Stomach smooth muscle (tissue), 2 donors: ENCODE measurements around the gene ADAM15.

Experiments used
- H3K27ac ChIP-seq: one replicate; pipeline ENCODE4 v1.7.0; 2013; ENCODE audit warnings: mild to moderate bottlenecking, low read length, inconsistent platforms
- H3K27me3 ChIP-seq, 2 donors: one replicate each; pipeline ENCODE4 v1.7.0; 2013; ENCODE audit warnings: low read length in 2 of 2; ENCODE audit not compliant: insufficient read depth in 2 of 2, control insufficient read depth in 1 of 2
- H3K36me3 ChIP-seq, 2 donors: one replicate each; pipeline ENCODE4 v1.7.0; 2013; ENCODE audit warnings: low read length in 2 of 2; ENCODE audit not compliant: control insufficient read depth in 2 of 2, insufficient read depth in 2 of 2
- H3K4me1 ChIP-seq: one replicate; pipeline ENCODE4 v1.7.0; 2013; ENCODE audit warnings: low read length; ENCODE audit not compliant: control insufficient read depth, insufficient read depth
- H3K4me3 ChIP-seq, 2 donors: one replicate each; pipeline ENCODE4 v1.7.0; 2013; ENCODE audit warnings: low read length in 2 of 2
- H3K9ac ChIP-seq, 2 donors: one replicate each; pipeline ENCODE4 v1.7.0; 2013; ENCODE audit warnings: low read length in 2 of 2, mild to moderate bottlenecking in 1 of 2
- H3K9me3 ChIP-seq, 2 donors: one replicate each; pipeline ENCODE4 v1.7.0; 2013; ENCODE audit warnings: low read length in 2 of 2; ENCODE audit not compliant: control insufficient read depth in 2 of 2
- donor health status: healthy.
- donor health status: Pancreatic carcinoma.

The ADAM15 gene

DNA sequence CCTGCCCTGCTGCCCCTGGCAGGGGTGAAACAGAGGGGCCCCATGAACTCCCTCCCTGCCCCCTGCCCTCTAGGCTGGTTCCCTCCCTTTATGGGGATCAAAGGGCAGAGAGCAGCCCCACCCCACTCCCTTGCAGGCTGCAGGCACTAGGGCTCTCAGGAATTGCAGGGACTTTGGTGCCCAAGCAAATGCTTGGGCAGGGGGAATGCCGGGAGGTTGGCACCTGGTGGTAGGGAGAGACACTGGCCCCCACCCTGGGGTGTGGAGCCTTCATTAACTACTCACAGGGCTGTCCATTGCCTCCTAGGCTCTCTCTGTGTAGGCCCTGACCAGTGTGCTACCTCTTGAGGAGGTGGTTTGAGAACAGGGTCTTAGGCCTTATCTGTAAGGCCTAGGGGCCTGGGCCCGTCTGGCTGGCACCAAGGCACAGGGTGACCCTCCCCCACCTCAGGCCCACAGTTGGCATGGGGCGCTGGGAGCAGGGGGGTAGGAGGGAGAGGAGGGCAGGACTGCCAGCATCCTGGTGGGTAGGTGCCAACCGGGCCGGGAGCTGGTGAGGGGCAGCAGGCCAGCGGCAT lies 43.8 kb upstream of the ADAM15 start:
- Histone ChIP-seq H3K4me1 (peaks cover 63% of the 10 kb centered on the region), H3K36me3 (no peaks in the 10 kb centered on the region), H3K4me3 (peak overlapping the region in 1 of 2 donors; percentile 44), H3K27ac (peak overlapping the region; percentile 94), H3K9ac (peak overlapping the region; percentile 48 to 55), H3K27me3 (no peaks in the 10 kb centered on the region), H3K9me3 (no peaks in the 10 kb centered on the region)

DNA sequence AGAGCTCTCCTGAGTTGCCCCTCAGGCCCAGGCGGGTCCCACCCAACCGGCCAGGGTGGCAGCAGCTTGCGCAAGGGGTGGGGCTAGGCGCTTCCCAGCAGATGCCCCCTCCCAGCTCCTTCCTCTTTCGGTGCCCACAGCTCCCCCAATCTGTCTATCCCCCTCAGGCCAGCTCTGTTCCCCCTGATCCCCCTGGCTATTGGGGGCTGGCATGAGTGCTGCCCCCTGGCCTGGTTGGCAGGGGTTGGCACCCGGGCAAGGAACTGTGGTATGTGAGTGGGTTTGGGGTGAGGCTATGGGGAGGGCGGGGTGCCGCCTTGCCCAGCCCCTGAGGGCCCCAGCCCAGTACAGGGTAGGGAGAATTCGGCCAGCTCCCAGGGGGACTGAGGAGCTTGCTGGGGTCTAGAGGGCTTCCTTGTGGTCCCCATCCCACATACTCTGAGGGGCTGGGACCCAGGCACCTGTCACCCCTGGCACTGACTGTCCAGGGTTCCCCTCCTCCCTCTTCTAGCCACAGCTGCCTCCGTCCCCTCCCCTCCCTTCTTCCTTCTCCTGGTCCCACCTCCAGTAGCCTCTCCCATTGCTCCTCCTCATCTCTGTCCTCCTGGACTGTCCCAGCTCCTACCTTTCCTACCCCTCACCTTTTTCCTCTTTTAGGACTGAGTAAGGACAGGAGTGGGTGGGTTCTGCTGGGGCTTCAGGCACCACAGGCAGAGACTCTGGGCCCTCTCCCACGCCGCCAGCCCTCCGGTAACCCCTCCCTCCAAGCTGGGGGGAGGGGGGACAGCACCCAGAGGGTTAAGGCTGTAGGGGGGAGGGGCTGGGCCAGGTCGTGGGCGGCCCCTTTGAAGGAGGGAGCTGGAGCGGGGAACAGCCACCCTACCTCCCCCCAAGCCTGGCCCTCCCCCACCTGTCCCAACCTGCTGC lies 42.8 kb upstream of the ADAM15 start:
- Histone ChIP-seq H3K9ac (peak overlapping the region; percentile 21 to 48), H3K27me3 (no peaks in the 10 kb centered on the region), H3K9me3 (no peaks in the 10 kb centered on the region), H3K36me3 (no peaks in the 10 kb centered on the region), H3K4me1 (peaks cover 70% of the 10 kb centered on the region), H3K4me3 (no peak overlapping the region), H3K27ac (peak overlapping the region; percentile 94)

DNA sequence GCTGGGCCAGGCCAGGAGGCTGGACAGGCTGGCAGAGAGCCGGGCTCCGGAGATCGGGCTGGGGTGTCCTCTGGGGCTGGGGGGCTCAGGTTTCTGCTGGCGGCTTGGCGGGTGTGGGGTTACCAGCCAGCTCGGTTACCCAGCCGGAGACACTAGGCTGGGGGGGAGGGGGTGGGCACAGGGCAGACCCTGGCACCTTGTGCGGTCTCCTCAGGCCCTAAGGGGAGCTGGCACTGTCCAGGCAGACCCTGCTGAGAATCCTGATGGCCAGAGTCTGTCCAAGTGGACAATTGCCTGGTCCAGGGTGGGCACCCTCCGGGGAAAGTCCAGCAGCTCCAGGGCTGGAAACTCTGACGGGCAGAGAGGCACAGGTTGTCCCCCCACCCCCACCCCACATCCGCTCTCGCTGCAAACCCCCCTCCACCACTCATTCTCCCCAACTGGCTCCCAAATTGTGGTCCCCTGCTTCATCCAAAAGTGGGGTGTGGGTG lies 41.9 kb upstream of the ADAM15 start:
- Histone ChIP-seq H3K36me3 (no peaks in the 10 kb centered on the region), H3K9me3 (no peaks in the 10 kb centered on the region), H3K9ac (no peak overlapping the region), H3K27me3 (no peaks in the 10 kb centered on the region), H3K4me1 (peaks cover 66% of the 10 kb centered on the region), H3K4me3 (no peak overlapping the region), H3K27ac (no peak overlapping the region)

DNA sequence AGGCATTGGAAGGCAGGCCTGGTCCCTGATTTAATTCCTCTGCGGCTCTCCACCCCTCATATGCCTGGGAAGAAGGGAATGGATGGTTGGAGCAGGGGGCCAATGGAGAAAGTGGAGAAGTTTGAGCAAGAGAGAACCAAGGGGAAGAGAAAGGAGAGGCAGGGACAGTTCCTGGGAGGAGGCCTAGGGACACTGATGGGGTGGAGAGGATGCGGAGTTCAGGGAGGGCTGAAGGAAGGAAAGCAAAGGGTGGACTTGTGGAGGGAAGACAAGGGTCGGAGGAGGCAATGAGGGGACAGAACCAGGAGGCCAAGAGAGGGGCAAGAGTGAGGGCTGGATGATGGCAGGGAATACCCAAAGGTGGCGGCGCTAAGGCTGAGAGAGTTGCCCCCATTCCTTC lies 41.4 kb upstream of the ADAM15 start:
- no peak overlapping the region for H3K9ac ChIP-seq
- H3K4me3 ChIP-seq: no peak overlapping the region
- H3K27me3 ChIP-seq: no peaks in the 10 kb centered on the region
- H3K27ac ChIP-seq: no peak overlapping the region
- H3K9me3 ChIP-seq: no peaks in the 10 kb centered on the region
- H3K4me1 ChIP-seq: peaks cover 61% of the 10 kb centered on the region
- H3K36me3 ChIP-seq: no peaks in the 10 kb centered on the region

DNA sequence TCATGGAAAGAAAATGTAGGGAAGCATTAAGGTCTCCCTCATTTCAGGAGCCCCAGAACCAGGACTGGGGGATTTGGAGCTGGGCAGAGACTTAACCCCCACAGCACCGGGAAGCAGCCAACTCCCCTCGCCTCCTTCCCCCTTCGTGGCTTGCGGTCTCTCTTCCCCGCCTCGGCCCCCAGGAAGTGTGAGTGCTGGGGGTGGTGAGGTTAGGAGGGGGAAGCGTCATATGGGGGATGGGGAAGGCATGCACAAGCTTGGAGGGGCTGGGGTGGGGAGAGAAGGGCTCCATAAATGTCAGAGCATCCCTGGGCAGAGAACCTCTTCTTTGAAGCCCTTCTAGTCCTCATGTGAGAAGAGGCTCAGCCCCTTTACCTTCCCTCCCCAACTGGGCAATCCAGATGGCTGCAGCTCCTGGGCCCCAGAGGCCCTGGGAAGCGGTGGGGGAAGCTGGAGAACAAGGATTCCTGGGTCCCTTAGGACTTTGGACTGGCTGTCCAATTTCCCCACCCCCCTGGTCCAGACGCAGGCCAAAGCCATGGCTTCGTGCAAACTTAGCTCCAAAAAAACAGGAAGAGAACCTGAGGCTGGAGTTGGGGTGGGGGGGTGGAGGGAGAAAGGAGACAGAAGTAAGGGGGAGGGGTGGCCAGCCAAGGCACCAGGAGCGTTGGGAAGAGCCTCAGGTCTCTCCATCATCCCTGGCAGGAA lies 40.8 kb upstream of the ADAM15 start:
- peak overlapping the region; percentile 55 for H3K27ac ChIP-seq
- H3K9ac ChIP-seq: no peak overlapping the region
- no peaks in the 10 kb centered on the region for H3K36me3 ChIP-seq
- H3K4me1 ChIP-seq: peaks cover 56% of the 10 kb centered on the region
- H3K9me3 ChIP-seq: no peaks in the 10 kb centered on the region
- no peak overlapping the region for H3K4me3 ChIP-seq
- H3K27me3 ChIP-seq: no peaks in the 10 kb centered on the region

DNA sequence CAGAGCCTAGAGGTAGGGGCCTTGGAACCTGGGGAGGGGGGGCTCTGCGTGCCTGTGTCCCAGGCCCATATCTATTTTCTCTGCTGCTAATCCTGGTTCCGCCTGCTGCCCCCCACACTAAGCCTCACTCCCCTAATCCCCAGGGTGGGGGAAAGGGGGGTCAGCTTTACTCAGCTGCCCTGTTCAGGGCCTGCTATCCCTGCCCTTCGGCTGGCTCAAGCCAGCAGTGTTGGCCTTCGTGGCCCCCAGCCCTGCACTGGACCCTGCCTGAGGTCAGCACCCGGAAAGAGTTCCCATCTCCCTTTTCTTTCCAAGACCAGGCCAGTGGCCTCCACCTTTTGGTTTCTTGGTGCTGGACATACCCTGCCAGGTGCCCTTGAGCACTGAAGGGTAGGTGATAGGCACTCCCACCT lies 40.1 kb upstream of the ADAM15 start:
- Histone ChIP-seq H3K4me3 (no peak overlapping the region), H3K27me3 (no peaks in the 10 kb centered on the region), H3K27ac (peak overlapping the region; percentile 55), H3K4me1 (peaks cover 49% of the 10 kb centered on the region), H3K9ac (no peak overlapping the region), H3K9me3 (no peaks in the 10 kb centered on the region), H3K36me3 (no peaks in the 10 kb centered on the region)

DNA sequence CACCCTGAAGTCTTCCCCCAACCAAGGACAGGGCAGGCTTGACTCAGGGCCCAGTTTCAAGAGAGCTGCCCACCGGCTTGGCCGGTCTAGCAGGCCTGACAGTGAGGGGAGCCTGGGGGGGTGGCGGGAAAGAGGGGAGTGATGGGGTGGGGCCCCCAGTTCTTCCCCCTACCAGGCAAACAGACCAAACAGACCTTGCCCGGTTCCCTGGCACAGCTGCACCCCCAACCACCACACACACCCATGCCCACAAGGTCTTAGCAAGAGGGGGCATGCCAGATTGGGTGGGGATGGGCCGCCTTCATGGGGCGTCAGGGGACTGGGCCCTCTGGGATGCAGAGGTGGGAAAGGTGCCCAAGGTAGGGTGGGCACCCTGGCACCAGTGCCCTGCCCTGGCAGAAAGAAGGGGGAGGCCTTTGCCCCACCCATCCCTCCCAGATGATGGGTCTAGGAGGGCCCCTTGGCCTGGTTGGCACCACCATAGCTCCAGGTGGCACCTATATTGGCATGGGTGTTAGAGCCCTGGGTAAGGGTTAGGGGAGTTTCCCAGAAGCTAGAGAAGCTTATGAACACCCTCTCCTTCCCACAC lies 39.6 kb upstream of the ADAM15 start:
- Histone ChIP-seq H3K9me3 (no peaks in the 10 kb centered on the region), H3K4me3 (peak overlapping the region in 1 of 2 donors; percentile 15), H3K27ac (peak overlapping the region; percentile 55), H3K27me3 (no peaks in the 10 kb centered on the region), H3K36me3 (no peaks in the 10 kb centered on the region), H3K9ac (no peak overlapping the region), H3K4me1 (peaks cover 44% of the 10 kb centered on the region)

DNA sequence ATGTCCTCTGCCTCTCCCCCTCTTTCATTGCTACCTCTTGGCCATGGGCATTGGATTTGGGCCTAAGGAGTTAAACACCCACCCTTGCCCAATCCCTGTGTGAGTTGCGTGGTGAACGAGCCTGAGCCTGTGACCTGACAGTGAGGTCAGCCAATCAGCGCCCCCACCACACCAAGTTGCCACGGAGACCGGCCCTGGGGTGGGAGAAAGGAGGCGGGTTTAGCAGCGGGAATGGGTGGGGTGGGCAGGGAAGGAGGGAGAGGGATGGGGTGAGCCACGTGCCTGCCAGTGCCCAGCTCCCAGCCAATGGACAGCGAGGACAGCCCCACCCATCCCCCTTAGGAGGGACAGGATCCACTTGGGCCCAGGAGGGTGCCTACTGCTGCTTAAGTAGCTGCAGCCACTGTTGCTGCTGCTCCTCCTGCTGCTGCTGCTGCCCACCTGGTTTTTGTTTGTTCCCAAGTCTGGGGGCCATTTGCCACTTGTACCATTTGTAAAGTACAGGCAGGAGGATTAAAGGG lies 39.0 kb upstream of the ADAM15 start:
- no peaks in the 10 kb centered on the region for H3K27me3 ChIP-seq
- no peak overlapping the region for H3K9ac ChIP-seq
- H3K9me3 ChIP-seq: no peaks in the 10 kb centered on the region
- H3K36me3 ChIP-seq: no peaks in the 10 kb centered on the region
- peak overlapping the region; percentile 55 for H3K27ac ChIP-seq
- peak overlapping the region in 1 of 2 donors; percentile 15 for H3K4me3 ChIP-seq
- peaks cover 43% of the 10 kb centered on the region for H3K4me1 ChIP-seq

GRCh38 chr1:155012776-155013602 lies 38.1 kb upstream of the ADAM15 start:
- no peaks in the 10 kb centered on the region for H3K36me3 ChIP-seq
- H3K4me3 ChIP-seq: no peak overlapping the region
- H3K9ac ChIP-seq: no peak overlapping the region
- H3K27me3 ChIP-seq: no peaks in the 10 kb centered on the region
- peak overlapping the region; percentile 18 for H3K27ac ChIP-seq
- peaks cover 43% of the 10 kb centered on the region for H3K4me1 ChIP-seq
- no peaks in the 10 kb centered on the region for H3K9me3 ChIP-seq
